ENCODE measurements around the gene VGLL4.

DNA sequence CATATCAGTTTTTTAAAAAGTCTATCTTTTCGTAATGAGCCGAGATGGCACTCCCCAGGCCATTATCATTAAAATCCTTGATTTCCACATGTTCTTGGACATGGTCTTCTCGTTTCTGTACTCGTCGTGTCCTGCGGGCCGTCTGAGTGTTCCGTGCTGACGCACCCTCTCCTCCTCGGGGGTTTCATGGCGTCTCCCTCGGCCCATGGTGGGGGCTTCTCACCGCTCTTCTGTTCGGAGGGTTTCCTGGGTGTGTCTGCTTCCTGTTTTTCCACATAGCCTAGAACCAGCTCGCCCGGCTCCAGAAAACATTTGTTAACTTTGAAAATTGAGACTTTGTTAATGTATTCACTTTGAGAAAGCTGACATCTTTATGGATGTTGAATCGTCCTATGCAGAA lies 92.7 kb downstream of the VGLL4 start:
- TF ChIP-seq, protein P1, sequence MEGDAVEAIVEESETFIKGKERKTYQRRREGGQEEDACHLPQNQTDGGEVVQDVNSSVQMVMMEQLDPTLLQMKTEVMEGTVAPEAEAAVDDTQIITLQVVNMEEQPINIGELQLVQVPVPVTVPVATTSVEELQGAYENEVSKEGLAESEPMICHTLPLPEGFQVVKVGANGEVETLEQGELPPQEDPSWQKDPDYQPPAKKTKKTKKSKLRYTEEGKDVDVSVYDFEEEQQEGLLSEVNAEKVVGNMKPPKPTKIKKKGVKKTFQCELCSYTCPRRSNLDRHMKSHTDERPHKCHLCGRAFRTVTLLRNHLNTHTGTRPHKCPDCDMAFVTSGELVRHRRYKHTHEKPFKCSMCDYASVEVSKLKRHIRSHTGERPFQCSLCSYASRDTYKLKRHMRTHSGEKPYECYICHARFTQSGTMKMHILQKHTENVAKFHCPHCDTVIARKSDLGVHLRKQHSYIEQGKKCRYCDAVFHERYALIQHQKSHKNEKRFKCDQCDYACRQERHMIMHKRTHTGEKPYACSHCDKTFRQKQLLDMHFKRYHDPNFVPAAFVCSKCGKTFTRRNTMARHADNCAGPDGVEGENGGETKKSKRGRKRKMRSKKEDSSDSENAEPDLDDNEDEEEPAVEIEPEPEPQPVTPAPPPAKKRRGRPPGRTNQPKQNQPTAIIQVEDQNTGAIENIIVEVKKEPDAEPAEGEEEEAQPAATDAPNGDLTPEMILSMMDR (IDR thresholded peaks at IDR 0.05): no peak
- TF ChIP-seq POLR2A (IDR thresholded peaks at IDR 0.05): no peak

All from lower leg skin (tissue), 3 donors.